Measurements from ENCODE around the gene ALKBH6.

- TF ChIP-seq PATZ1 (CRISPR knock-in tag; IDR thresholded peaks at IDR 0.05; ENCODE audit: borderline replicate concordance) (no peak), CSDC2 (CRISPR knock-in tag; IDR thresholded peaks at IDR 0.05) (no peak), RARB (CRISPR knock-in tag; IDR thresholded peaks at IDR 0.05) (no peak), SNAI2 (CRISPR knock-in tag; IDR thresholded peaks at IDR 0.05) (no peak), CREB5 (CRISPR knock-in tag; IDR thresholded peaks at IDR 0.05; ENCODE audit: low read depth) (no peak), ZFP3 (CRISPR knock-in tag; IDR thresholded peaks at IDR 0.05) (no peak), ARNTL (CRISPR knock-in tag; IDR thresholded peaks at IDR 0.05; ENCODE audit: borderline replicate concordance, low read depth) (no peak), ZC3H10 (CRISPR knock-in tag; IDR thresholded peaks at IDR 0.05) (no peak), ISL1 (CRISPR knock-in tag; IDR thresholded peaks at IDR 0.05) (no peak), CSRNP3 (CRISPR knock-in tag; IDR thresholded peaks at IDR 0.05) (no peak), POU6F1 (CRISPR knock-in tag; IDR thresholded peaks at IDR 0.05; ENCODE audit: borderline replicate concordance, low read depth) (no peak)
These were observed 18.7 kb downstream of the ALKBH6 start, which contains the start of gene SDHAF1 for GRCh38 chr19:35995048-35995993.

All from SK-N-SH treated with all-trans-retinoic acid at 6 μM for 48 hours (cell line).